GDM1 (cell line): ENCODE results near the gene KLRF1.
"Not testable (repeated sequence)": the region's sequence is repeated elsewhere in the genome, so short reads cannot be mapped to it uniquely, and the experiment has no call there.

ENCODE experiments used
- DNase-seq: peaks from one replicate; lab custom pipeline; 2025; lab: John Stamatoyannopoulos, UW

Gene KLRF1

DNA sequence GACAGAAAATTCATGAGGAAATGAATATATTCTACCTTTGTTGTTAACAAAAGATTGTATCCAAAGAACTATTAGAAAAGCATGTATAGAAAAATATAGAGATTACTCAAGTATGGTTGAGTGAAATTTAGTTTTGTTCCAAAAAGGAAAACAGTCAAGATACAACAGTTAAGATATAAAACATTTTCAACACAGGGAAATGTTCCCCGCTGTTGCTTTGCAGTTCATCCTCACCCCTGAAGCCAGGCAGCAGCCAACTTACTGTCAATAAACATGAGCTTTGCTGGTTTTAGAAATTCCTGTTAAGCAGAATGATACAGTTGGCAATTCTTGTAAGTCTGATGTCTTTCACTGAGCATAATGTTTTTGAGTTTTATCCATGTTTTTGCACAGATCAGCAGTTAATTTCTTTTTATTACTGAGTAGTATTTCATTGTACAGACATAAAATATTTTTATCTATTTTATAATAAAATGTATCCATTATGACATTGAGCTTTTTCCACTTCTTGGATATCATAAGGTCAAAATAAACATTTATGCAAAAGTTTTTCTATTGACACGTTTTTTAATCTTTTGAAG, 43.1 kb downstream of the KLRF1 start:
- DNase-seq = no peak

DNA sequence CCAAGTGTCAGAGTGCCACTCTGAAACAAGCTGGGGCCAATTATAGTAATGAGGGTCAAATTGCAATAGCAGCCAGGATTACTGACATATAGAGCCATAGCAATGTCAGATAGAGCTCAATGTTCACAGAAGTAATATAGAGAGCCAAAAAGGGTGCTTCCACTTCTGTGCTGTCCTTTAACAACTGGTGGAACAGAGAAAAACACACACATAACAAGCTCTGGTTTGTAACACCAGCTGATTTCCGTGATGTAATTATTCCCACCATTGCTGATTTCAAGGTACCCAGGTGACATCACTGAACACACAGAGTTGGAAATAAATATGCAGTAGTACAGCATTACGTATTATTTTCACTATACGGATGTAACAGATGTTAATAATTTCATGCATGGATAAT, 44.9 kb downstream of the KLRF1 start:
- DNase-seq = no peak

DNA sequence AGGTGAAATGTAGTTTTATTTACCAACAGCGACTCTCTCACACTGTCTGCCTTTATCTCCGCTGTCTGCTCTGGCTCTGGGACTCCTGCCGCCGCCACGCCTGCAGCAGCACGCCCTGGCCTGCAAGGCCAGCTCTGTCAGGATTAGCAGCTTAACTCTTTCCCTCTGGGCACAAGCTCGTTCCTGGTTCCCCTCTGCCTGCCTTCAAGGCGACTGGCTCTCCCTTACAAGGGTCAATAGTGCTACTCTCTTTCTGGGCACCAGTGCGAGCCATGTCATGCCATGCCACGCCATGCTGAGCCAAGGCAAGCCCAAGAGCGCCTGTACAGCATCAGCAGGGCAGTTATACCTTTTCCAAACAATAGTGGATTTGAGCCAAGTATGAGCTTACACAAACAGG, 45.5 kb downstream of the KLRF1 start:
- DNase-seq = no peak

DNA sequence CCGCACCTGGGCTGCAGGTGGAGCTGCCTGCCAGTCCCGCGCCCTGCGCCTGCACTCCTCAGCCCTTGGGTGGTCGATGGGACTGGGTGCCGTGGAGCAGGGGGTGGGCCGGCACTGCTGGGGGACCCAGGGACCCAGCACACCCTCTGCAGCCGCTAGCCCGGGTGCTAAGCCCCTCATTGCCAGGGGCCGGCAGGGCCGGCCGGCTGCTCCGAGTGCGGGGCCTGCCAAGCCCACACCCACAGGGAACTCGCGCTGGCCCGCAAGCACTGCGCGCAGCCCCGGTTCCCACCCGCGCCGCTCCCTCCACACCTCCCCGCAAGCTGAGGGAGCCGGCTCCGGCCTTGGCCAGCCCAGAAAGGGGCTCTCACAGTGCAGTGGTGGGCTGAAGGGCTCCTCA, 48.8 kb downstream of the KLRF1 start:
- not testable (repeated sequence) for DNase-seq

DNA sequence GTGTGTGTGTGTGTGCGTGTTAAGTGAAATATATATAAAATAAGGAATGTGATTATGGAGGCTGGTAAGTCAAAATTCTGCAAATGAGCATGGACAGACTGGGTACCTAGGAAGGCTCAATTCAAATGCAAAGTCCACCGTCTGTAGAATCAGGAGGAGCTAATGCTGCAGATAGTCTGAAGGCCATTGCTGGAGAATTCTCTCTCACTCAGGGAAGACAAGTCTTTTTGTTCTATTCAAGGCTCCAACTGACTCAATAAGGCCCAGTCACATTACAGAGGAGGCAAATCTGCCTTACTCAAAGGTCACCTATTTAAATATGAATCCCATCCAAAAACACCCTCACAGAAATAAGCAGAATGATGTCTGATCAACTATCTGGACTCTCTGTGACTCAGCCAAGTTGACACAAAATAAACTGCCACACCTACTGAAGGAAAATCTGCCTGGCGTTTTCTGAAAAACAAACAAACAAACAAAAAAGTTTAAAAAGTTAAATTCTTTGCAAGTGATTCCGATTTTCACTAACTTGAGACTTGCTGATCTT, 53.3 kb downstream of the KLRF1 start:
- no peak for DNase-seq

DNA sequence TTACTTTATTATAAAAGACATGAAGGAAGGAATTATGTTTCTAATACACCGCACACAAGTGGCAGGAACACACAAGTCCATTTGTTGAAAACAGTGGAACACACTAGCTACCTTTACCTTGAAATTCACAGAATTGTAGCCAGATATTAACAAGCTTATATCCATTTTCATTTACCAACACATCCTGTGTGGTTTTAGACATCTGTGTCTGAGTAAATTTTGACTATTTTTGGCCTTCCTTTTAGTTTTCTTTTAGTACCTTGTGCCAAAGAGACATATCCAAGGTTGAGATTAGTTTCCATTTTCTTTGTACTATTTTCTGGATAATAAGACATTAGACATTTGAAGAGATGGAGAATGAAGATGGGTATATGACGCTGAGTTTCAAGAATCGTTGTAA, 54.0 kb downstream of the KLRF1 start, which contains the start of gene KLRF2:
KLRF2 (plus strand) TSS at position 244 of the 400 bp plus-strand sequence; CDS start at position 351, 107 bp downstream.
- DNase-seq = no peak

DNA sequence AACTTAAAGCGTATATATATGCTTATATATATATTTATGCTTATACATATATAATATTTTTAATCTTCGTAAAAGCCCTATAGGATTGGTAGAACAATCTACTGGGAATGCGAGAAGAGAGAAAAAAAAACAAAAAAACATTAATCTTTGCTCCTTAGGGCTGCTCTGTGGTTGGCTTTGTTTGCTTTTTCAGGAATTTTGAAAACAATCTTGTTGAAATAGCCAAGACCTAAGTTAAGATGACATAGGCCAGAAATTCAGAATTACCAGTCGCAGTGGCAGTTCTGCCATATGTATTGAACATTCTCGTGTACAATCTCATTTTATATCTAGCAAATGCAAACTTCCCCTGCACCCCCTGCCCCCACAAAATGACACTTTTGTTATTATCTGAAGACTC, 54.7 kb downstream of the KLRF1 start:
- DNase-seq = no peak

DNA sequence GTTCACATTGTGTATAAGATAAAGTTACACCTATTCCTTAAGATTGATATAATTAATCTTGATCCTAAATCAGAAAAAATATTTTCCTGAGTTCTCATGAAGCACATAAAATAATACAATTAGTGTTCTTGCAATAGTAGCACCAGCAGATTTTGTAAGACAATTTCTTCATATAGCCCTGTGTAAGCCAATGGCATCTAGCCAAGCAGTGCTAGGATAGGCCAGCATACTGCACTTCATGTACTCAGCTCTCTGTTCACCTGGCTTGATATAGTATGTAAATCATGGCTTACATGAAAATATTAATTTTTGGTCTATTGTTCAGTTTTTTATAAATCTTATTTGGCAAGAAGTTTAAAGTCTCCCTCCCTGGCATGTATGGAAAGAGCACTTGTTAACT, 55.9 kb downstream of the KLRF1 start:
- no peak for DNase-seq

DNA sequence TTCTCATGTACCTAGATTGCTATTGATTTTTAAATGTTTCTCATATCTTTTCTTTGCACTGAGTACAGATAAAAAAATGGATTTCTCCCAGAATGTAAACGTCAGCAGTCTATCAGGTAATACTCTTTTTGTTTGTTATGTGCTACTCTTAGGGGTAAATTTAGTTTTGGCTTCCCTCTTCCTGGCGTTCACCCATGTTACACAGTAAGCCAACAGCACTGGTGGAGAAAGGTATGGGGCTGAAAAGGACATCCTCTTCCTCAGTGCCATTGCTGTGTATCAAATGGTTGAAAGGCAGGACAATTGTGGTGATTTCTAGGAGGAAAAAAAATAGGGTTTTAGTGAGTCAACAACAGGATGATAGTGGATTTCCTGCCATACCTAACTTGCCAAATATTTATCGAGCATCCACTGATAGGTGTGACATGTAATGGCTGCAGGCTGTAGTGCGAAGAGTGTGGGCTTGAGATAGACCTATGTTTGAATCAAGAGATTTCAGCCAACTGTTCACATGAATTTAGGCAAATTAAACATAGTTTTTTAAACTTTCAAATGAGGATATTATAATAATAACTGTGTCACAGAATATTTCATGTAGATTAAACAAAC, 61.5 kb downstream of the KLRF1 start:
- DNase-seq = no peak
